DND-41 (cell line): ENCODE results near the gene SLF2.

ENCODE experiments used
- ATAC-seq: fragments of 200-7000 bp; cut with Tn5 transposase; 3 replicates; pipeline ENCODE4 v1.9.1; 2021; ENCODE audit warnings: low read depth; ENCODE audit not compliant: insufficient read depth
- DNase-seq: peaks from one replicate; pipeline ENCODE4 v3.0.0-alpha.2; 2020
- H2AFZ ChIP-seq: 2 replicates; pipeline ENCODE4 v1.6.0; 2012; ENCODE audit warnings: low read depth, low read length
- H3K27ac ChIP-seq: 2 replicates; pipeline ENCODE4 v1.5.1; 2012; ENCODE audit warnings: low read length, inconsistent platforms
- H3K27me3 ChIP-seq: fragments of 200-600 bp; sonication (generic); 2 replicates; pipeline ENCODE4 v1.6.0; 2012; ENCODE audit warnings: low read length, mild to moderate bottlenecking, inconsistent platforms; ENCODE audit not compliant: insufficient read depth, poor library complexity
- H3K36me3 ChIP-seq: 2 replicates; pipeline ENCODE4 v1.5.1; 2012; ENCODE audit warnings: low read length, inconsistent platforms; ENCODE audit not compliant: insufficient read depth
- H3K4me1 ChIP-seq: 2 replicates; pipeline ENCODE4 v1.5.1; 2012; ENCODE audit warnings: mild to moderate bottlenecking, low read length; ENCODE audit not compliant: insufficient read depth
- H3K4me2 ChIP-seq: 2 replicates; pipeline ENCODE4 v1.6.0; 2012; ENCODE audit warnings: mild to moderate bottlenecking, moderate library complexity, low read length, inconsistent platforms; ENCODE audit not compliant: insufficient read depth
- H3K4me3 ChIP-seq, 2 experiments: fragments of 200-600 bp in 1 of 2; shearing (Covaris generic) in 1 of 2; 2 replicates each; pipeline ENCODE4 v1.5.1; 2012 to 2016; ENCODE audit warnings: inconsistent platforms in 2 of 2, low read length in 2 of 2, mild to moderate bottlenecking in 2 of 2, low read depth in 1 of 2, moderate library complexity in 1 of 2
- H3K79me2 ChIP-seq: 2 replicates; pipeline ENCODE4 v1.6.0; 2012; ENCODE audit warnings: low read length, inconsistent platforms; ENCODE audit not compliant: insufficient read depth
- H3K9ac ChIP-seq: 2 replicates; pipeline ENCODE4 v1.6.0; 2012; ENCODE audit warnings: low read depth, mild to moderate bottlenecking, inconsistent platforms, low read length, moderate library complexity
- H3K9me3 ChIP-seq: 2 replicates; pipeline ENCODE4 v1.5.1; 2012; ENCODE audit warnings: low read length, moderate library complexity, mild to moderate bottlenecking, inconsistent platforms; ENCODE audit not compliant: insufficient read depth, severe bottlenecking
- H4K20me1 ChIP-seq: 2 replicates; pipeline ENCODE4 v1.6.0; 2012; ENCODE audit warnings: low read length; ENCODE audit not compliant: insufficient read depth
- CTCF ChIP-seq: IDR thresholded peaks from 2 replicates; pipeline ENCODE4 v1.5.1; 2012; ENCODE audit warnings: borderline replicate concordance, low read length, moderate library complexity, mild to moderate bottlenecking; ENCODE audit not compliant: poor library complexity, severe bottlenecking; ENCODE audit errors: extremely low read depth
- EZH2 ChIP-seq: IDR thresholded peaks from 3 replicates; pipeline ENCODE4 v1.6.1; 2012; ENCODE audit warnings: borderline replicate concordance, low read depth, mild to moderate bottlenecking, moderate library complexity, low read length, inconsistent platforms; ENCODE audit not compliant: severe bottlenecking

Gene SLF2

GRCh38 chr10:100993986-100994708, 81.4 kb downstream of the SLF2 start:
- no peak for ATAC-seq
- H2AFZ ChIP-seq: no peak overlapping the region
- no peak overlapping the region for H3K27ac ChIP-seq
- no peak overlapping the region for H3K9ac ChIP-seq
- peaks cover 44% of the 10 kb centered on the region for H3K36me3 ChIP-seq
- H3K4me1 ChIP-seq: peaks cover 45% of the 10 kb centered on the region
- H3K27me3 ChIP-seq: no peaks in the 10 kb centered on the region
- no peak overlapping the region for H3K4me2 ChIP-seq
- TF ChIP-seq EZH2 (no peak), CTCF (peak; percentile 47)
- no peak overlapping the region for H3K4me3 ChIP-seq
- no peaks in the 10 kb centered on the region for H3K9me3 ChIP-seq
- peaks cover 19% of the 10 kb centered on the region for H3K79me2 ChIP-seq
- no peak for DNase-seq
- peaks cover 17% of the 10 kb centered on the region; the same call in 1 of the 2 replicates for H4K20me1 ChIP-seq

- no peak for DNase-seq
- peaks cover 34% of the 10 kb centered on the region for H3K36me3 ChIP-seq
- H3K4me2 ChIP-seq: no peak overlapping the region
- H2AFZ ChIP-seq: no peak overlapping the region
- no peak overlapping the region for H3K27ac ChIP-seq
- H3K9ac ChIP-seq: no peak overlapping the region
- TF ChIP-seq CTCF (no peak), EZH2 (no peak)
- no peaks in the 10 kb centered on the region for H3K9me3 ChIP-seq
- peaks cover 8% of the 10 kb centered on the region for H3K79me2 ChIP-seq
- no peaks in the 10 kb centered on the region for H3K27me3 ChIP-seq
- no peak overlapping the region for H3K4me3 ChIP-seq
- peaks cover 8% of the 10 kb centered on the region for H4K20me1 ChIP-seq
- ATAC-seq: no peak
- peaks cover 45% of the 10 kb centered on the region for H3K4me1 ChIP-seq
These were observed 82.4 kb downstream of the SLF2 start for GRCh38 chr10:100995181-100995580.

- Histone ChIP-seq H3K4me1 (peaks cover 37% of the 10 kb centered on the region), H3K9ac (peak overlapping the region; percentile 83), H3K27me3 (no peaks in the 10 kb centered on the region), H3K4me3 (peak overlapping the region; percentile 53 to 93), H3K36me3 (peaks cover 20% of the 10 kb centered on the region), H4K20me1 (no peaks in the 10 kb centered on the region; the same call in 1 of the 2 replicates), H3K4me2 (peak overlapping the region; percentile 98), H3K9me3 (no peaks in the 10 kb centered on the region), H2AFZ (peak overlapping the region; percentile 92), H3K27ac (peak overlapping the region; percentile 83), H3K79me2 (no peaks in the 10 kb centered on the region; the same call in 1 of the 2 replicates)
- ATAC-seq (peak; percentile 41), DNase-seq (peak; percentile 56)
- TF ChIP-seq EZH2: no peak
- TF ChIP-seq CTCF: no peak
These were observed 84.1 kb downstream of the SLF2 start for GRCh38 chr10:100996678-100997359.
